GM23338 (cell line): ENCODE data around the gene CCNA1. TPM values are rescaled to one million over a fixed set of nuclear protein-coding genes. Genes with fewer than 3 reads are reported as not detected.

Experiments used
- ATAC-seq: fragments of 200-7000 bp; cut with Tn5 transposase; 3 replicates; pipeline ENCODE4 v1.9.1; 2020
- DNase-seq: peaks from one replicate; pipeline ENCODE4 v3.0.0-alpha.2; 2015; ENCODE audit warnings: low spot score
- H2AFZ ChIP-seq: fragments of 200-600 bp; sonication (generic); 2 replicates; pipeline ENCODE4 v1.8.0; 2016; ENCODE audit warnings: antibody characterized with exemption, mild to moderate bottlenecking, moderate library complexity
- H3F3A ChIP-seq: fragments of 200-600 bp; sonication (generic); replicated peaks from 2 replicates; pipeline ENCODE4 v1.8.0; 2017; ENCODE audit warnings: antibody characterized with exemption, mixed run types, low read depth
- H3K27ac ChIP-seq: fragments of 200-600 bp; sonication (generic); 2 replicates; pipeline ENCODE4 v1.6.1; 2016; ENCODE audit warnings: low read depth
- H3K27me3 ChIP-seq: fragments of 200-600 bp; sonication (generic); 2 replicates; pipeline ENCODE4 v1.8.0; 2016; ENCODE audit warnings: mild to moderate bottlenecking, mixed run types, moderate library complexity; ENCODE audit not compliant: insufficient read depth
- H3K36me3 ChIP-seq: fragments of 200-600 bp; sonication (generic); 2 replicates; pipeline ENCODE4 v1.8.0; 2016; ENCODE audit warnings: mild to moderate bottlenecking; ENCODE audit not compliant: insufficient read depth
- H3K4me1 ChIP-seq: fragments of 200-600 bp; sonication (generic); 2 replicates; pipeline ENCODE4 v1.8.0; 2016; ENCODE audit warnings: mild to moderate bottlenecking, moderate library complexity; ENCODE audit not compliant: insufficient read depth
- H3K4me2 ChIP-seq: fragments of 200-600 bp; sonication (generic); 2 replicates; pipeline ENCODE4 v1.7.1; 2017; ENCODE audit warnings: mixed run types
- H3K4me3 ChIP-seq: fragments of 200-600 bp; sonication (generic); 2 replicates; pipeline ENCODE4 v1.6.1; 2016; ENCODE audit warnings: mixed run types
- H3K79me2 ChIP-seq: fragments of 200-600 bp; sonication (generic); replicated peaks from 2 replicates; pipeline ENCODE4 v1.8.0; 2017; ENCODE audit warnings: mild to moderate bottlenecking; ENCODE audit not compliant: insufficient read depth
- H3K9me2 ChIP-seq: fragments of 200-600 bp; sonication (generic); 2 replicates; pipeline ENCODE4 v1.8.0; 2017; ENCODE audit not compliant: insufficient read depth
- H4K20me1 ChIP-seq: fragments of 200-600 bp; sonication (generic); replicated peaks from 2 replicates; pipeline ENCODE4 v1.8.0; 2017; ENCODE audit warnings: mild to moderate bottlenecking; ENCODE audit not compliant: insufficient read depth
- H3K27ac Mint-ChIP-seq: 2 replicates; pipeline ENCODE4 v1.8.0; 2020; ENCODE audit warnings: inconsistent platforms, mild to moderate bottlenecking, moderate library complexity, mixed read lengths
- H3K27me3 Mint-ChIP-seq: 3 replicates; pipeline ENCODE4 v1.8.0; 2022; ENCODE audit warnings: low read depth, mild to moderate bottlenecking, moderate library complexity, mixed read lengths, inconsistent platforms; ENCODE audit not compliant: insufficient read depth, poor library complexity
- H3K36me3 Mint-ChIP-seq: 3 replicates; pipeline ENCODE4 v1.8.0; 2021; ENCODE audit warnings: low read depth, mild to moderate bottlenecking, inconsistent platforms, moderate library complexity, mixed read lengths
- H3K4me1 Mint-ChIP-seq: 3 replicates; pipeline ENCODE4 v1.8.0; 2020; ENCODE audit warnings: mild to moderate bottlenecking, inconsistent platforms, mixed read lengths
- H3K4me3 Mint-ChIP-seq: 3 replicates; pipeline ENCODE4 v1.8.0; 2021; ENCODE audit warnings: moderate library complexity, mild to moderate bottlenecking, inconsistent platforms, mixed read lengths
- H3K9me3 Mint-ChIP-seq: 3 replicates; pipeline ENCODE4 v1.8.0; 2020; ENCODE audit warnings: moderate library complexity, mild to moderate bottlenecking, inconsistent platforms, mixed read lengths
- CREB1 ChIP-seq: fragments of 250-450 bp; sonication (Bioruptor Pico); IDR thresholded peaks from 2 replicates; pipeline ENCODE4 v1.5.0; 2020; ENCODE audit warnings: low read depth, mild to moderate bottlenecking, moderate library complexity
- CTCF ChIP-seq, 2 experiments: fragments of 200-600 bp in 1 of 2; sonication (generic) in 1 of 2; conservative IDR thresholded peaks; 2 replicates each; pipeline versions ENCODE4 v1.5.1 to v1.6.1; 2016 to 2017; ENCODE audit warnings: antibody characterized with exemption in 2 of 2, low read depth in 2 of 2, mild to moderate bottlenecking in 2 of 2, moderate library complexity in 1 of 2
- EZH2 ChIP-seq: fragments of 200-600 bp; sonication (generic); IDR thresholded peaks from one replicate; pipeline ENCODE4 v1.8.0; 2017; ENCODE audit warnings: antibody characterized with exemption, mild to moderate bottlenecking, low read depth; ENCODE audit not compliant: unreplicated experiment
- EZH2phosphoT487 ChIP-seq: fragments of 200-600 bp; sonication (generic); IDR thresholded peaks from one replicate; pipeline ENCODE4 v1.8.1; 2018; ENCODE audit warnings: antibody characterized with exemption; ENCODE audit not compliant: unreplicated experiment
- JUNB ChIP-seq: IDR thresholded peaks from one replicate; pipeline ENCODE4 v1.6.1; 2016; ENCODE audit warnings: antibody characterized with exemption; ENCODE audit not compliant: unreplicated experiment
- NANOG ChIP-seq: IDR thresholded peaks from 2 replicates; pipeline ENCODE4 v1.6.1; 2016; ENCODE audit warnings: antibody characterized with exemption, borderline replicate concordance
- POLR2AphosphoS5 ChIP-seq: IDR thresholded peaks from 2 replicates; pipeline ENCODE4 v1.6.1; 2016; ENCODE audit warnings: antibody characterized with exemption, low read depth
- STAT1 ChIP-seq: IDR thresholded peaks from one replicate; pipeline ENCODE4 v1.6.1; 2016; ENCODE audit warnings: antibody characterized with exemption; ENCODE audit not compliant: unreplicated experiment
- ZNF114 ChIP-seq: fragments of 250-450 bp; sonication (Bioruptor Pico); IDR thresholded peaks from 2 replicates; pipeline ENCODE4 v1.5.0; 2020; ENCODE audit warnings: mild to moderate bottlenecking, moderate library complexity
- ZNF331 ChIP-seq: fragments of 250-450 bp; sonication (Bioruptor Pico); IDR thresholded peaks from 2 replicates; pipeline ENCODE4 v1.5.0; 2020; ENCODE audit warnings: low read depth, mild to moderate bottlenecking, moderate library complexity
- polyA plus RNA-seq: library from polyadenylated mRNA; unstranded; fragments of >200 nt; fragmentation: Nextera tagmentation; extraction: Ambion mirVana; gene quantifications from 2 replicates; pipeline ENCODE4 v1.2.1, GENCODE V29; 2016
- total RNA-seq: library from RNA; depleted of rRNA; stranded (reverse); fragments of >200 nt; shearing (Covaris generic); gene quantifications from 2 replicates; pipeline ENCODE4 v1.2.3, GENCODE V29; 2014
- TF ChIP-seq, protein P1 (sequence below): IDR thresholded peaks from one replicate; pipeline ENCODE4 v1.6.1; 2018; ENCODE audit warnings: antibody characterized with exemption; ENCODE audit not compliant: unreplicated experiment
- TF ChIP-seq, protein P2 (sequence below): IDR thresholded peaks from 2 replicates; pipeline ENCODE4 v1.6.1; 2016; ENCODE audit warnings: antibody characterized with exemption
- TF ChIP-seq, protein P3 (sequence below): fragments of 250-450 bp; sonication (Bioruptor Pico); IDR thresholded peaks from 2 replicates; pipeline ENCODE4 v1.5.0; 2020; ENCODE audit warnings: mild to moderate bottlenecking, moderate library complexity

The CCNA1 gene
- total and polyA plus RNA-seq, 2 experiments from 2014 or later: 3.8 to 7.4 TPM

- no peak overlapping the region for H3K4me3 ChIP-seq
- H4K20me1 ChIP-seq: no peaks in the 10 kb centered on the region
- TF ChIP-seq STAT1 (no peak), EZH2phosphoT487 (no peak), POLR2AphosphoS5 (no peak), CTCF (conservative IDR thresholded peaks at IDR 0.05; ENCODE audit: low read depth in 2 of 2) (no peak), ZNF114 (CRISPR knock-in tag) (no peak), EZH2 (no peak), NANOG (no peak), CREB1 (CRISPR knock-in tag) (no peak), JUNB (no peak), ZNF331 (CRISPR knock-in tag) (no peak)
- TF ChIP-seq, protein P1, sequence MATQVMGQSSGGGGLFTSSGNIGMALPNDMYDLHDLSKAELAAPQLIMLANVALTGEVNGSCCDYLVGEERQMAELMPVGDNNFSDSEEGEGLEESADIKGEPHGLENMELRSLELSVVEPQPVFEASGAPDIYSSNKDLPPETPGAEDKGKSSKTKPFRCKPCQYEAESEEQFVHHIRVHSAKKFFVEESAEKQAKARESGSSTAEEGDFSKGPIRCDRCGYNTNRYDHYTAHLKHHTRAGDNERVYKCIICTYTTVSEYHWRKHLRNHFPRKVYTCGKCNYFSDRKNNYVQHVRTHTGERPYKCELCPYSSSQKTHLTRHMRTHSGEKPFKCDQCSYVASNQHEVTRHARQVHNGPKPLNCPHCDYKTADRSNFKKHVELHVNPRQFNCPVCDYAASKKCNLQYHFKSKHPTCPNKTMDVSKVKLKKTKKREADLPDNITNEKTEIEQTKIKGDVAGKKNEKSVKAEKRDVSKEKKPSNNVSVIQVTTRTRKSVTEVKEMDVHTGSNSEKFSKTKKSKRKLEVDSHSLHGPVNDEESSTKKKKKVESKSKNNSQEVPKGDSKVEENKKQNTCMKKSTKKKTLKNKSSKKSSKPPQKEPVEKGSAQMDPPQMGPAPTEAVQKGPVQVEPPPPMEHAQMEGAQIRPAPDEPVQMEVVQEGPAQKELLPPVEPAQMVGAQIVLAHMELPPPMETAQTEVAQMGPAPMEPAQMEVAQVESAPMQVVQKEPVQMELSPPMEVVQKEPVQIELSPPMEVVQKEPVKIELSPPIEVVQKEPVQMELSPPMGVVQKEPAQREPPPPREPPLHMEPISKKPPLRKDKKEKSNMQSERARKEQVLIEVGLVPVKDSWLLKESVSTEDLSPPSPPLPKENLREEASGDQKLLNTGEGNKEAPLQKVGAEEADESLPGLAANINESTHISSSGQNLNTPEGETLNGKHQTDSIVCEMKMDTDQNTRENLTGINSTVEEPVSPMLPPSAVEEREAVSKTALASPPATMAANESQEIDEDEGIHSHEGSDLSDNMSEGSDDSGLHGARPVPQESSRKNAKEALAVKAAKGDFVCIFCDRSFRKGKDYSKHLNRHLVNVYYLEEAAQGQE: no peak
- TF ChIP-seq, protein P2, sequence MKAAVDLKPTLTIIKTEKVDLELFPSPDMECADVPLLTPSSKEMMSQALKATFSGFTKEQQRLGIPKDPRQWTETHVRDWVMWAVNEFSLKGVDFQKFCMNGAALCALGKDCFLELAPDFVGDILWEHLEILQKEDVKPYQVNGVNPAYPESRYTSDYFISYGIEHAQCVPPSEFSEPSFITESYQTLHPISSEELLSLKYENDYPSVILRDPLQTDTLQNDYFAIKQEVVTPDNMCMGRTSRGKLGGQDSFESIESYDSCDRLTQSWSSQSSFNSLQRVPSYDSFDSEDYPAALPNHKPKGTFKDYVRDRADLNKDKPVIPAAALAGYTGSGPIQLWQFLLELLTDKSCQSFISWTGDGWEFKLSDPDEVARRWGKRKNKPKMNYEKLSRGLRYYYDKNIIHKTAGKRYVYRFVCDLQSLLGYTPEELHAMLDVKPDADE: no peak
- TF ChIP-seq, protein P3, sequence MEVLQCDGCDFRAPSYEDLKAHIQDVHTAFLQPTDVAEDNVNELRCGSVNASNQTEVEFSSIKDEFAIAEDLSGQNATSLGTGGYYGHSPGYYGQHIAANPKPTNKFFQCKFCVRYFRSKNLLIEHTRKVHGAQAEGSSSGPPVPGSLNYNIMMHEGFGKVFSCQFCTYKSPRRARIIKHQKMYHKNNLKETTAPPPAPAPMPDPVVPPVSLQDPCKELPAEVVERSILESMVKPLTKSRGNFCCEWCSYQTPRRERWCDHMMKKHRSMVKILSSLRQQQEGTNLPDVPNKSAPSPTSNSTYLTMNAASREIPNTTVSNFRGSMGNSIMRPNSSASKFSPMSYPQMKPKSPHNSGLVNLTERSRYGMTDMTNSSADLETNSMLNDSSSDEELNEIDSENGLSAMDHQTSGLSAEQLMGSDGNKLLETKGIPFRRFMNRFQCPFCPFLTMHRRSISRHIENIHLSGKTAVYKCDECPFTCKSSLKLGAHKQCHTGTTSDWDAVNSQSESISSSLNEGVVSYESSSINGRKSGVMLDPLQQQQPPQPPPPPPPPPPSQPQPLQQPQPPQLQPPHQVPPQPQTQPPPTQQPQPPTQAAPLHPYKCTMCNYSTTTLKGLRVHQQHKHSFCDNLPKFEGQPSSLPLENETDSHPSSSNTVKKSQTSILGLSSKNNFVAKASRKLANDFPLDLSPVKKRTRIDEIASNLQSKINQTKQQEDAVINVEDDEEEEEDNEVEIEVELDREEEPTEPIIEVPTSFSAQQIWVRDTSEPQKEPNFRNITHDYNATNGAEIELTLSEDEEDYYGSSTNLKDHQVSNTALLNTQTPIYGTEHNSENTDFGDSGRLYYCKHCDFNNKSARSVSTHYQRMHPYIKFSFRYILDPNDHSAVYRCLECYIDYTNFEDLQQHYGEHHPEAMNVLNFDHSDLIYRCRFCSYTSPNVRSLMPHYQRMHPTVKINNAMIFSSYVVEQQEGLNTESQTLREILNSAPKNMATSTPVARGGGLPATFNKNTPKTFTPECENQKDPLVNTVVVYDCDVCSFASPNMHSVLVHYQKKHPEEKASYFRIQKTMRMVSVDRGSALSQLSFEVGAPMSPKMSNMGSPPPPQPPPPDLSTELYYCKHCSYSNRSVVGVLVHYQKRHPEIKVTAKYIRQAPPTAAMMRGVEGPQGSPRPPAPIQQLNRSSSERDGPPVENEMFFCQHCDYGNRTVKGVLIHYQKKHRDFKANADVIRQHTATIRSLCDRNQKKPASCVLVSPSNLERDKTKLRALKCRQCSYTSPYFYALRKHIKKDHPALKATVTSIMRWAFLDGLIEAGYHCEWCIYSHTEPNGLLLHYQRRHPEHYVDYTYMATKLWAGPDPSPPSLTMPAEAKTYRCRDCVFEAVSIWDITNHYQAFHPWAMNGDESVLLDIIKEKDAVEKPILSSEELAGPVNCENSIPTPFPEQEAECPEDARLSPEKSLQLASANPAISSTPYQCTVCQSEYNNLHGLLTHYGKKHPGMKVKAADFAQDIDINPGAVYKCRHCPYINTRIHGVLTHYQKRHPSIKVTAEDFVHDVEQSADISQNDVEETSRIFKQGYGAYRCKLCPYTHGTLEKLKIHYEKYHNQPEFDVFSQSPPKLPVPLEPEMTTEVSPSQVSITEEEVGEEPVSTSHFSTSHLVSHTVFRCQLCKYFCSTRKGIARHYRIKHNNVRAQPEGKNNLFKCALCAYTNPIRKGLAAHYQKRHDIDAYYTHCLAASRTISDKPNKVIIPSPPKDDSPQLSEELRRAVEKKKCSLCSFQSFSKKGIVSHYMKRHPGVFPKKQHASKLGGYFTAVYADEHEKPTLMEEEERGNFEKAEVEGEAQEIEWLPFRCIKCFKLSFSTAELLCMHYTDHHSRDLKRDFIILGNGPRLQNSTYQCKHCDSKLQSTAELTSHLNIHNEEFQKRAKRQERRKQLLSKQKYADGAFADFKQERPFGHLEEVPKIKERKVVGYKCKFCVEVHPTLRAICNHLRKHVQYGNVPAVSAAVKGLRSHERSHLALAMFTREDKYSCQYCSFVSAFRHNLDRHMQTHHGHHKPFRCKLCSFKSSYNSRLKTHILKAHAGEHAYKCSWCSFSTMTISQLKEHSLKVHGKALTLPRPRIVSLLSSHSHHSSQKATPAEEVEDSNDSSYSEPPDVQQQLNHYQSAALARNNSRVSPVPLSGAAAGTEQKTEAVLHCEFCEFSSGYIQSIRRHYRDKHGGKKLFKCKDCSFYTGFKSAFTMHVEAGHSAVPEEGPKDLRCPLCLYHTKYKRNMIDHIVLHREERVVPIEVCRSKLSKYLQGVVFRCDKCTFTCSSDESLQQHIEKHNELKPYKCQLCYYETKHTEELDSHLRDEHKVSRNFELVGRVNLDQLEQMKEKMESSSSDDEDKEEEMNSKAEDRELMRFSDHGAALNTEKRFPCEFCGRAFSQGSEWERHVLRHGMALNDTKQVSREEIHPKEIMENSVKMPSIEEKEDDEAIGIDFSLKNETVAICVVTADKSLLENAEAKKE (CRISPR knock-in tag): no peak
- Mint-ChIP-seq H3K4me1 (peaks cover 3% of the 10 kb centered on the region), H3K36me3 (no peaks in the 10 kb centered on the region), H3K27me3 (no peaks in the 10 kb centered on the region), H3K27ac (no peak overlapping the region), H3K9me3 (no peaks in the 10 kb centered on the region), H3K4me3 (no peak overlapping the region)
- H3K27ac ChIP-seq: no peak overlapping the region
- no peaks in the 10 kb centered on the region for H3K27me3 ChIP-seq
- H3K36me3 ChIP-seq: no peaks in the 10 kb centered on the region
- DNase-seq: no peak
- no peaks in the 10 kb centered on the region for H3K79me2 ChIP-seq
- no peaks in the 10 kb centered on the region for H3K9me2 ChIP-seq
- no peak overlapping the region for H2AFZ ChIP-seq
- H3K4me2 ChIP-seq: no peak overlapping the region
- no peaks in the 10 kb centered on the region for H3F3A ChIP-seq
- no peak for ATAC-seq
- H3K4me1 ChIP-seq: no peaks in the 10 kb centered on the region
These were observed 13.6 kb downstream of the CCNA1 start for GRCh38 chr13:36445891-36446351.
